NB4 (cell line): Measurements from ENCODE around the gene ATP6V0C.
"Not testable (repeated sequence)": the region's sequence is repeated elsewhere in the genome, so short reads cannot be mapped to it uniquely, and the experiment has no call there.

Experiments
- DNase-seq: peaks from one replicate; pipeline ENCODE4 v3.0.0; 2010; ENCODE audit warnings: low read depth
- H3K4me3 ChIP-seq: one replicate; pipeline ENCODE4 v1.5.1; 2011; ENCODE audit warnings: mild to moderate bottlenecking, low read depth, low read length, moderate library complexity
- CTCF ChIP-seq: IDR thresholded peaks from one replicate; pipeline ENCODE4 v1.5.1; 2012; ENCODE audit warnings: low read depth, low read length
- MYC ChIP-seq: IDR thresholded peaks from 2 replicates; pipeline ENCODE4 v1.6.1; 2011; ENCODE audit warnings: low read depth, low read length
- POLR2A ChIP-seq: IDR thresholded peaks from 2 replicates; pipeline ENCODE4 v1.6.1; 2011; ENCODE audit warnings: mild to moderate bottlenecking; ENCODE audit not compliant: insufficient read length; ENCODE audit errors: extremely low read depth
- TF ChIP-seq, protein P1 (sequence below): IDR thresholded peaks from 2 replicates; pipeline ENCODE4 v1.6.1; 2011; ENCODE audit warnings: low read depth, low read length

Gene ATP6V0C

GRCh38 chr16:2532494-2533141, 18.9 kb downstream of the ATP6V0C start:
- TF ChIP-seq MYC, result no peak
- peak; percentile 1 for TF ChIP-seq POLR2A
- TF ChIP-seq, protein P1, sequence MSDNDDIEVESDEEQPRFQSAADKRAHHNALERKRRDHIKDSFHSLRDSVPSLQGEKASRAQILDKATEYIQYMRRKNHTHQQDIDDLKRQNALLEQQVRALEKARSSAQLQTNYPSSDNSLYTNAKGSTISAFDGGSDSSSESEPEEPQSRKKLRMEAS, result 0 out of 2 replicates have a peak, but pooled peaks have one; percentile 2
- no peak for TF ChIP-seq CTCF
- peak overlapping the region; percentile 51 for H3K4me3 ChIP-seq
- DNase-seq, result peak; percentile 67

DNA sequence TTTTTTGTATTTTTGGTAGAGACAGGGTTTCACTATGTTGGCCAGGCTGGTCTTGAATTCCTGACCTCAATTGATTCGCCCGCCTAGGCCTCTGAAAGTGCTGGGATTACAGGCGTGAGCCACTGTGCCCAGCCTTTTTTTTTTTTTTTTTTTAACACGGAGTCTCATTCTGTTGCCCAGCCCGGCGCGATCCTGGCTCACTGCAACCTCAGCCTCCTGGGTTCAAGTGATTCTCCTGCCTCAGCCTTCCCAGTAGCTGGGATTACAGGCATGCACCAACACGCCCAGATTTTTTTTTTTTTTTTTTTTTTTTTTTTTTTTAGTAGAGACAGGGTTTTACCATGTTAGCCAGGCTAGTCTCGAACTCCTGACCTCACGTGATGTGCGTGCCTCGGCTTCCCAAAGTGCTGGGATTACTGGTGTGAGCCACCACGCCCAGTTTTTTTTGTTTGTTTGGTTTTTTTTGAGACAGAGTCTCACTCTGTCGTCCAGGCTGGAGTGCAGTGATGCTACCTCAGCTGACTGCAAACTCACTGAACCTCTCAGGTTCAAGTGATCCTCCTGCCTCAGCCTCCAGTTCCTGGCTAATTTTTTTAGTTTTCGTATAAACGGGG, 19.5 kb downstream of the ATP6V0C start:
- not testable (repeated sequence) for H3K4me3 ChIP-seq, DNase-seq

GRCh38 chr16:2533912-2534311, 20.2 kb downstream of the ATP6V0C start:
- no peak for TF ChIP-seq MYC
- TF ChIP-seq, protein P1, result no peak
- no peak for TF ChIP-seq POLR2A
- no peak for TF ChIP-seq CTCF
- no peak for DNase-seq
- no peak overlapping the region for H3K4me3 ChIP-seq

- H3K4me3 ChIP-seq, DNase-seq: not testable (repeated sequence)
Measured at GRCh38 chr16:2534335-2534734, 20.6 kb downstream of the ATP6V0C start.

DNA sequence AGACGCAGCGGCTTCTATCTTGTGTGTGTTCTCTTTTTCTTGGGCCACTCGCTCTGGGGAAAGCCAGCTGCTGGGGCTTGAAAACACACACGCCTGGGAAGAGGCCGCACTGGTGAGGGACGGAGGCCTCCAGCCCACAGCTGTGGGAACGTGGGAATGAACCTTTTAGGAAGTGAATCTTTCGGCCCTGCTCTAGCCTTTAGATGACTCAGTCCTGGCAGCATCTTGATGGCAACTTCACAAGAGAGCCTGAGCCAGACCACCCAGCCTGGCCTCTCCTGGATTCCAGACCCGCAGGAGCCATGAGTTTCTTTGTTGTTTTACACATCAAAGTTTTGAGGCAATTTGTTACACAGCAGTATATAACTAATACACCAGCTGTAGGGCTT, 21.9 kb downstream of the ATP6V0C start:
- TF ChIP-seq CTCF, result no peak
- no peak for DNase-seq
- no peak overlapping the region for H3K4me3 ChIP-seq

- TF ChIP-seq, protein P1, result no peak
- TF ChIP-seq MYC, result peak; percentile 30; the same call in 1 of the 2 replicates
- peak; percentile 42 for TF ChIP-seq POLR2A
- peak; percentile 95 for DNase-seq
- H3K4me3 ChIP-seq, result peak within 1 kb of the TSS; percentile 68
Measured at GRCh38 chr16:2537451-2538379, 24.0 kb downstream of the ATP6V0C start, which contains the start of gene PDPK1. Gene PDPK1 (plus strand): TSS chr16:2538021. CDS start chr16:2538113, 92 bp downstream.

GRCh38 chr16:2539192-2539844, 25.6 kb downstream of the ATP6V0C start:
- H3K4me3 ChIP-seq, result peak overlapping the region; percentile 25
- not testable (repeated sequence) for DNase-seq
